ENCODE measurements around the gene CADPS2. TPM values are rescaled to one million over a fixed set of nuclear protein-coding genes. Genes with fewer than 3 reads are reported as not detected.

Gene CADPS2
- total and polyA plus RNA-seq, 7 donors, result 1.5 to 3.6 (median 2.1) TPM

GRCh38 chr7:122766593-122766992 is 119.7 kb downstream of the CADPS2 start:
- intact Hi-C loops (cut with DNase I), result loop anchor here in 1 of 2 donors (10.0 kb wide), 1 partner anchor 352 kb away; no protein-coding TSS in a partner anchor
- WGBS, 3 donors, result 78 to 93% (median 84%) methylated on average over 1 of the region's 1 CpG
- no peak for TF ChIP-seq CTCF (IDR thresholded peaks at IDR 0.05)
- no peak for ATAC-seq
- no peak overlapping the region for H3K4me3 ChIP-seq
- H3K4me1 ChIP-seq, result no peaks in the 10 kb centered on the region
- H3K27me3 ChIP-seq (ENCODE audit: insufficient read depth in 3 of 3, low read length in 2 of 3), result no peaks in the 10 kb centered on the region
- no peaks in the 10 kb centered on the region for H3K36me3 ChIP-seq (ENCODE audit: insufficient read depth in 1 of 2, low read depth in 1 of 2)
- no peak for DNase-seq
- no peak overlapping the region for H3K27ac ChIP-seq
- H3K9me3 ChIP-seq, result no peaks in the 10 kb centered on the region

GRCh38 chr7:122764902-122765301 is 121.4 kb downstream of the CADPS2 start:
- Histone ChIP-seq H3K4me1 (no peaks in the 10 kb centered on the region), H3K9me3 (no peaks in the 10 kb centered on the region), H3K36me3 (ENCODE audit: insufficient read depth in 1 of 2, low read depth in 1 of 2) (no peaks in the 10 kb centered on the region), H3K27me3 (ENCODE audit: insufficient read depth in 3 of 3, low read length in 2 of 3) (no peaks in the 10 kb centered on the region), H3K27ac (no peak overlapping the region), H3K4me3 (no peak overlapping the region)
- DNase-seq (no peak), ATAC-seq (no peak)
- intact Hi-C loops (cut with DNase I), result loop anchor here in 1 of 2 donors (10.0 kb wide), 1 partner anchor 350 kb away; no protein-coding TSS in a partner anchor
- TF ChIP-seq CTCF (IDR thresholded peaks at IDR 0.05), result no peak
- 25 to 45% (median 26%) methylated on average over 1 of the region's 1 CpG for WGBS, 3 donors

GRCh38 chr7:122764020-122764419 is 122.2 kb downstream of the CADPS2 start:
- H3K36me3 ChIP-seq (ENCODE audit: insufficient read depth in 1 of 2, low read depth in 1 of 2), result no peaks in the 10 kb centered on the region
- no peak overlapping the region for H3K27ac ChIP-seq
- H3K4me3 ChIP-seq, result no peak overlapping the region
- no peaks in the 10 kb centered on the region for H3K27me3 ChIP-seq (ENCODE audit: insufficient read depth in 3 of 3, low read length in 2 of 3)
- no peaks in the 10 kb centered on the region for H3K4me1 ChIP-seq
- 64 to 78% (median 77%) methylated on average over 2 of the region's 2 CpGs for WGBS, 3 donors
- DNase-seq, result no peak
- no peak for ATAC-seq
- intact Hi-C loops (cut with DNase I), result loop anchor here in 1 of 2 donors (10.0 kb wide), 1 partner anchor 349 kb away; no protein-coding TSS in a partner anchor
- no peak for TF ChIP-seq CTCF (IDR thresholded peaks at IDR 0.05)
- no peaks in the 10 kb centered on the region for H3K9me3 ChIP-seq

GRCh38 chr7:122762071-122762470 is 124.2 kb downstream of the CADPS2 start:
- H3K36me3 ChIP-seq (ENCODE audit: insufficient read depth in 1 of 2, low read depth in 1 of 2), result no peaks in the 10 kb centered on the region
- intact Hi-C loops (cut with DNase I), result loop anchor here in 1 of 2 donors (10.0 kb wide), 1 partner anchor 347 kb away; no protein-coding TSS in a partner anchor
- no peak overlapping the region for H3K4me3 ChIP-seq
- ATAC-seq, result no peak
- H3K27me3 ChIP-seq (ENCODE audit: insufficient read depth in 3 of 3, low read length in 2 of 3), result no peaks in the 10 kb centered on the region
- no peak for TF ChIP-seq CTCF (IDR thresholded peaks at IDR 0.05)
- 78 to 91% (median 78%) methylated on average over 2 of the region's 2 CpGs for WGBS, 3 donors
- H3K27ac ChIP-seq, result no peak overlapping the region
- H3K4me1 ChIP-seq, result no peaks in the 10 kb centered on the region
- no peak for DNase-seq
- H3K9me3 ChIP-seq, result no peaks in the 10 kb centered on the region

GRCh38 chr7:122758501-122758900 is 127.8 kb downstream of the CADPS2 start:
- DNase-seq (no peak), ATAC-seq (no peak)
- H3K27me3 ChIP-seq (ENCODE audit: insufficient read depth in 3 of 3, low read length in 2 of 3), result no peaks in the 10 kb centered on the region
- H3K4me3 ChIP-seq, result no peak overlapping the region
- intact Hi-C loops (cut with DNase I), result no loop called here
- H3K27ac ChIP-seq, result no peak overlapping the region
- TF ChIP-seq CTCF (IDR thresholded peaks at IDR 0.05), result no peak
- WGBS, 3 donors, result 20 to 25% (median 22%) methylated on average over 1 of the region's 1 CpG
- no peaks in the 10 kb centered on the region for H3K9me3 ChIP-seq
- no peaks in the 10 kb centered on the region for H3K36me3 ChIP-seq (ENCODE audit: insufficient read depth in 1 of 2, low read depth in 1 of 2)
- H3K4me1 ChIP-seq, result no peaks in the 10 kb centered on the region

Measured in psoas muscle (tissue), 8 donors.